ENCODE data around the gene FGR.

The FGR gene

DNA sequence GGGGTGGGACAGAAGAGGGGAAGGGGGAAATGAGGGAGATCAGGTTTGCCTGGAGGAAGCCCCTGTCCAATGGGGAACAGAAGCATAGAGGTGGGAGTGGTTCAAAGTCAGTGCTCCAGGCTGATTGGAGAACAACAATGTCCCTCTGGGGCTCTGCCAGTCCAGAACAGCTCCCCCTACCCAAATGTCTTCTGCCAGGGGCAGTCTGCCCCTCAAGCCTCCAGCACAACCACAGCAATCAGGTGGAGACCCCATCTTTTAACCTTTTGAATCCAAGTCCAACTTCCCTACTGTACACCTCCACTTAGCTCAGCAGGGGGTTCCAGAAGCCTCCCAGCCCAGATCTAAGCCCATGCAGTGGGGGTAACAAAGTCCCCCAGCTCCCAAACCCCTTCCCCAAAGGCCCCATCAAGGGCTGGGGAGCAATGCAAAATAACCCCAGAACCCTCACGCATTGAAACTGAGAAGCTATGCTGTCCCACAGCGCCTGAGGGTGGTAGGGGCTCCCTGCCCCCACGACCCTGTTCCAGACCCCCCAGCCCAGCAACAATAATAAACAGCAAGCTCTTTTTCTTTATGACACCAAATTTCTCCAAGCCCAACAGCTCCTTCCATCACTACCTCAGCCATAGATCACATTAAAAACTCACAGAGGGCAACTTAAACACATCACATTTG is 34.3 kb downstream of the FGR start:
- TF ChIP-seq, protein P1, sequence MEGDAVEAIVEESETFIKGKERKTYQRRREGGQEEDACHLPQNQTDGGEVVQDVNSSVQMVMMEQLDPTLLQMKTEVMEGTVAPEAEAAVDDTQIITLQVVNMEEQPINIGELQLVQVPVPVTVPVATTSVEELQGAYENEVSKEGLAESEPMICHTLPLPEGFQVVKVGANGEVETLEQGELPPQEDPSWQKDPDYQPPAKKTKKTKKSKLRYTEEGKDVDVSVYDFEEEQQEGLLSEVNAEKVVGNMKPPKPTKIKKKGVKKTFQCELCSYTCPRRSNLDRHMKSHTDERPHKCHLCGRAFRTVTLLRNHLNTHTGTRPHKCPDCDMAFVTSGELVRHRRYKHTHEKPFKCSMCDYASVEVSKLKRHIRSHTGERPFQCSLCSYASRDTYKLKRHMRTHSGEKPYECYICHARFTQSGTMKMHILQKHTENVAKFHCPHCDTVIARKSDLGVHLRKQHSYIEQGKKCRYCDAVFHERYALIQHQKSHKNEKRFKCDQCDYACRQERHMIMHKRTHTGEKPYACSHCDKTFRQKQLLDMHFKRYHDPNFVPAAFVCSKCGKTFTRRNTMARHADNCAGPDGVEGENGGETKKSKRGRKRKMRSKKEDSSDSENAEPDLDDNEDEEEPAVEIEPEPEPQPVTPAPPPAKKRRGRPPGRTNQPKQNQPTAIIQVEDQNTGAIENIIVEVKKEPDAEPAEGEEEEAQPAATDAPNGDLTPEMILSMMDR (IDR thresholded peaks at IDR 0.05; ENCODE audit: low read depth, low read length): no peak
- no peak for DNase-seq (ENCODE audit: extremely low read depth, low read depth)

DNA sequence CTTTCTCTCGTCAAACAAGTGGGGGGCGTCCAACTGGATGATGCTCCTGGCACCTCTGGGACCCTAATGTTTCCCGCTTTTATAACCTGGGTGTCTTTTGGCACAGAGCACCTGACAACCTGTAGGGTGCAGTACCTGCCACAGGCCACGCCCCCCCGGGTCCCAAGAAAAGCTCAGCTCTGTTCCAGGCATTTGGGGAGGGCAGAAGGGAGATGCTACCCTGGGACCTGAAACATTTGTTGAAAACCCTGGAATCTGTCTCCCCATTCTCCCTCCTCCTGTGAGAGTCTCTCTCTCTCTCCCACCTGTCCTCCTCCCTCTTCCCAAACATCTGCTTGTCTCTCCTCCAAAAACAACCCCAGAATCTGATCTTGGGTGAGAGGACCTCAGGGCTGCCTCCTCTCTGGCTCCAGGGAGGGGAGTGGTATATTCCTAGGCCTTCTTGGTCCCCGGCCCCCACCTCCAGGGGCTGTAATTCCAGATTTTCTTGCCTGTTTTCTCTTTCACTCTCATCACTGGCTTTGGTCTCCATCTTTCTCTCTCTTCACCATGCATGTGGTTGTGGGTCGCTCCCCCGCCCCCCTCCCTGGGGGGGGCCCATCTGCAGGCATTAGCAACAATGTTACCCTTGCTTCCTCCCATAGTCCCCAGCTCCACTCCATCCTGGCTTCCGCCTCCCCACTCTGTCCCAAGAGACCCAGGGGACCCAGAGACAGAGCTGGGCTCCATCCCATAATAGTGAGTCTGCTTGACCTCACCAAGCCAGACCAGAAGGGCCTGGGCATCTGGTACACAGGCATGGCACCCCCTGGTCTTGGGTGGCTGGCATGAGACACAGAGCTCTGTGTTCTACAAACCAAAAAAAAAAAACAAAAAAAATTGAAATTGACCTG is 35.1 kb downstream of the FGR start:
- TF ChIP-seq, protein P1 (IDR thresholded peaks at IDR 0.05; ENCODE audit: low read depth, low read length): no peak
- no peak for DNase-seq (ENCODE audit: extremely low read depth, low read depth)

- DNase-seq (ENCODE audit: extremely low read depth, low read depth): no peak
- TF ChIP-seq, protein P1 (IDR thresholded peaks at IDR 0.05; ENCODE audit: low read depth, low read length): no peak
Observed at GRCh38 chr1:27598902-27599528, 36.0 kb downstream of the FGR start.

DNA sequence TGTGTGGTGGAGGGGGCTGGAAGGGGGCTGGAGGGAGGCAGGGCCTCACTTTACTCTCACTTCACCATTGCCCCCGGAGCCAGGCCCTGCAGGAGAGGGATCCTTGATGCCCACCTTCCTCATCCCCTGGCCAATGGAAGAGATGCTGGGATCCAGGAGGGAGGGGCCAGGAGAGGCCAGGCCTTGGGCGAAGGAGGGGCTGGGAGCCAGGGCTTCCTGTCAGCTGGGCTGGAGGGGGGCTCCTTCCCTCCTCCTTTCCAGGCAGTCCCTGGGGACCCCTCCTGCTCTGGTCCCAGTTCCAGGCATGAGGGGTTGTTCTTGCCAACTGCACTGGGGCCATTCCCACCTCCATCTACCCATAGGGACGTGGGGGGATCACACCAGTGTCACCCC is 36.7 kb downstream of the FGR start:
- DNase-seq (ENCODE audit: extremely low read depth, low read depth): no peak
- TF ChIP-seq, protein P1 (IDR thresholded peaks at IDR 0.05; ENCODE audit: low read depth, low read length): no peak

- no peak for DNase-seq (ENCODE audit: extremely low read depth, low read depth)
- TF ChIP-seq, protein P1 (IDR thresholded peaks at IDR 0.05; ENCODE audit: low read depth, low read length): no peak
Observed at GRCh38 chr1:27597516-27598294, 37.3 kb downstream of the FGR start.

DNA sequence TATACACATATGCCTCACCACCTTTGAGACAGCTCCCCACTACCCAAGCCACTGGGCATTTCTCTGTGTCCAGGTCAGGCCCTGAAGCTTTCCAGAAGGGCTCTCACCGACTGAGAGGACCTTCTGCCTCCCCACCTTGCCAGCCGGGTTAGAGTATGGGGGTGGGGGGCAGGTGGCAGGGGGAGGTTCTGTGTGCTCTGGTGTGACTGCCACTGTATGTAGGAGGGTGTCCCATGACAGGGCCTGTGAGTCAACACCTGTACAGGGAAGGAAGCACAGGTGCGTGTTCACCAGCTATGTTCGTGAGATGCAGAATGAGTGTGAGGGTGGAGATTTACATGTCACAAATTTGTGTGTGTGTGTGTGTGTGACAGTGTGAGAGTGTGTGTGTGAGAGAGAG is 38.0 kb downstream of the FGR start:
- TF ChIP-seq, protein P1 (IDR thresholded peaks at IDR 0.05; ENCODE audit: low read depth, low read length): no peak
- no peak for DNase-seq (ENCODE audit: extremely low read depth, low read depth)

Measured in AG09319 (cell line).